GM21786 (cell line): ENCODE data around the gene CX3CR1.
"Not testable (repeated sequence)": the region's sequence is repeated elsewhere in the genome, so short reads cannot be mapped to it uniquely, and the experiment has no call there.

Experiments
- ATAC-seq: cut with Tn5 transposase; IDR thresholded peaks from one replicate; pipeline ENCODE4 v1.9.1; 2021; ENCODE audit not compliant: unreplicated experiment

CX3CR1 gene

GRCh38 chr3:39268549-39268900, 11.3 kb downstream of the CX3CR1 start:
- ATAC-seq, result no peak

- ATAC-seq, result no peak
These were observed 11.9 kb downstream of the CX3CR1 start for GRCh38 chr3:39267631-39268548.

GRCh38 chr3:39264053-39264452, 15.8 kb downstream of the CX3CR1 start:
- ATAC-seq, result no peak

- ATAC-seq, result no peak
These were observed 16.3 kb downstream of the CX3CR1 start for GRCh38 chr3:39263576-39263975.

GRCh38 chr3:39262846-39263245, 17.0 kb downstream of the CX3CR1 start:
- no peak for ATAC-seq

GRCh38 chr3:39261726-39262125, 18.1 kb downstream of the CX3CR1 start:
- no peak for ATAC-seq

- ATAC-seq, result peak; percentile 72
These were observed 18.9 kb downstream of the CX3CR1 start for GRCh38 chr3:39260957-39261356.

- ATAC-seq, result no peak
These were observed 19.5 kb downstream of the CX3CR1 start for GRCh38 chr3:39260318-39260717.

GRCh38 chr3:39255503-39256325, 24.1 kb downstream of the CX3CR1 start:
- peak; percentile 99 for ATAC-seq

- ATAC-seq, result no peak
These were observed 24.9 kb downstream of the CX3CR1 start for GRCh38 chr3:39254806-39255449.

GRCh38 chr3:39251576-39251975, 28.3 kb downstream of the CX3CR1 start:
- ATAC-seq, result no peak

GRCh38 chr3:39250116-39250747, 29.6 kb downstream of the CX3CR1 start:
- ATAC-seq, result no peak

- peak; percentile 69 for ATAC-seq
These were observed 30.3 kb downstream of the CX3CR1 start for GRCh38 chr3:39249453-39250115.

- ATAC-seq, result no peak
These were observed 38.3 kb downstream of the CX3CR1 start for GRCh38 chr3:39241561-39241960.

- ATAC-seq, result no peak
These were observed 42.8 kb downstream of the CX3CR1 start for GRCh38 chr3:39237027-39237426.

- no peak for ATAC-seq
These were observed 45.2 kb downstream of the CX3CR1 start for GRCh38 chr3:39234651-39235050.

GRCh38 chr3:39232859-39233258, 47.0 kb downstream of the CX3CR1 start:
- ATAC-seq, result no peak

- no peak for ATAC-seq
These were observed 49.4 kb downstream of the CX3CR1 start for GRCh38 chr3:39230453-39230852.

- no peak for ATAC-seq
These were observed 51.3 kb downstream of the CX3CR1 start for GRCh38 chr3:39228496-39228895.

- ATAC-seq, result not testable (repeated sequence)
These were observed 52.2 kb downstream of the CX3CR1 start for GRCh38 chr3:39227596-39227995.
